CD4-positive, alpha-beta T cell treated with Interleukin-10 for 1 hour (primary cell): Measurements from ENCODE around the gene FAM227A.
"Not testable (repeated sequence)": the region's sequence is repeated elsewhere in the genome, so short reads cannot be mapped to it uniquely, and the experiment has no call there.

Experiments used
- DNase-seq: peaks from one replicate; pipeline ENCODE4 v3.0.0-alpha.2; 2020

Gene FAM227A

DNA sequence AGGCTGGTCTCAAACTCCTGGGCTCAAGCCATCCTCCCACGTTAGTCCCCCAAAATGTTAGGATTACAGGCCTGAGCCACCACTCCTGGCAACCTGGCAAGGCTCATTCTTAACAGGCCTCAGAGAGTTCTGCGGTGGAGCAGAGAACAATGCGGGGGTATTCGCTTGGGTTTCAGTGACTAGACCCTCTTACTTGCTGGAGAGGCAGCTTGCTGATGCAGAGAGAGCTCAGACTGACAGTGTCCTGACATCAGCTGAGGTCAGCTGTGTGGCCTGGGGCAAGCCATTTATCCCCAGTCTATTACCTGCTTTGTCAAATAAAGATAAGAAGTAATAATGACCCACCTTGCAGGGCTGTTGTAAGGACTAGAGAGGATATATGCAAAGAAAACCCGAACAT, 46.0 kb downstream of the FAM227A start:
- no peak for DNase-seq

DNA sequence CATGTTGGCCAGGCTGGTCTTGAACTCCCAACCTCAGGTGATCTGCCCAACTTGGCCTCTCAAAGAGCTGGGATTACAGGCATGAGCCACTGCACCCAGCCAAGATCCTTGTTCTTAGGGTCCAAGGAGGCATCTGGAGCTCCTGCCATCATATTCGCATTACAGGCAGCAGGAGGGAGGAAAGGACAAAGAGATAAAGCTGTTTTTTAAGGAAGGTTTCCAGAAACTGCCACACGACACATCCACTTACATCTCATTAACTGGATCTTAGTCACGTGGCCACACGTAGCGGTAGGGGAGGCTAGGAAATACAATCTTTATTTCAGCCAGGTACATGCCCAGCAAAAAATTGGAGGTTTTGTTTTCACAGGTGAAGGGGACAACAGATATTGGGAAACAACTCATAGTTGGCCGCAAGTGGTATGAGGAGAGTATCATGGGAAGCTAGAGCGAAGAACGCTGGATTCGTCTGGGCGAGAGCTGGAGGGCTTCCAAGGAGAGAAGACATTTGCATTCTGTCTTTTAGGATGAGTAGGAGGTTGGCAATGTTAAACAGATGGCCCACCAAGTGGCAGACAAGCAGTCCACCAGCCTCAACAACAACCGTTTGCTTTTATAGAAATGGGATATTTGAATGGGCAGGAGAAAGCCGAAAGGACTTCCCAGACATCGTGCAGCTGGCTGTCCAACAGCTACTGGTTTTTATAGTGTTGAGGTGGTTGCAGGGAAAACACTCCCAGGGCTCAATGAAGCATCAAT, 47.0 kb downstream of the FAM227A start:
- no peak for DNase-seq

DNA sequence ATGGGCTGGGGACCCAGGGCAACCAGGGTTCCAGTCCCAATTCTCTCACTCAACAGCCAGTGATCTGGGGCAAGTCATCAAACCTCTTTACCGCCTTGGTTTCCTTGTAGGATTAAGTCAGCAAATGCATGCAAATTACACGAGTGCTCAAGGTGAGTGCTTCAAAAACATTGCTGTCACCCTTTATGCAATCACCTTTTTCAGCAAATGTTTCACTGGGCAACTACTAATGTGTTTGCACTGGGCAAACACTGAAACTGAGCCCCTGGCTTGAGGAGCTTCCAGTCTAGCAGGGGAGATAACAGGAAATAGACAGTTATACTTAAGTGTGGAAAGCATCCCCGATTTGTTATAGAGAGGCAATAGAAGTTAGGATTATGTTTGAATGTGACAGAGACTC, 48.5 kb downstream of the FAM227A start:
- no peak for DNase-seq

DNA sequence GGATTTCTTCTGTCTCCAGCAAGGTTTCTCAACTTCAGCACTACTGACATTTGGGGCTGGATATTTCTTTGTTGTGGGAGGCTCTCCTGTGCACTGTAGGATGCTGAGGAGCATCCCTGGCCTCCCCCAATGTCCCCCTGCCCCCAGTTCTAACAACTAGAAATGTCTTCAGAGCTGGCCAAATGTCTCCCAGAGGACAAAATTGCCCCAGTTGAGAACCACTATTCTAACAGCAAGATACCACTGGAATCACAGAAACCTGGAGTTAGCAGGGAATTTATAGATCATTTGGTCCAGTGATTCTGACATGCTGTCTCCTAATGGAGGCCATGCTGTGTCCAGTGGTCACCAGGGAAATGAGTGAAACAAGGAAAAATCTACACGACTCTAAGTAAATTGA, 54.0 kb downstream of the FAM227A start:
- no peak for DNase-seq

DNA sequence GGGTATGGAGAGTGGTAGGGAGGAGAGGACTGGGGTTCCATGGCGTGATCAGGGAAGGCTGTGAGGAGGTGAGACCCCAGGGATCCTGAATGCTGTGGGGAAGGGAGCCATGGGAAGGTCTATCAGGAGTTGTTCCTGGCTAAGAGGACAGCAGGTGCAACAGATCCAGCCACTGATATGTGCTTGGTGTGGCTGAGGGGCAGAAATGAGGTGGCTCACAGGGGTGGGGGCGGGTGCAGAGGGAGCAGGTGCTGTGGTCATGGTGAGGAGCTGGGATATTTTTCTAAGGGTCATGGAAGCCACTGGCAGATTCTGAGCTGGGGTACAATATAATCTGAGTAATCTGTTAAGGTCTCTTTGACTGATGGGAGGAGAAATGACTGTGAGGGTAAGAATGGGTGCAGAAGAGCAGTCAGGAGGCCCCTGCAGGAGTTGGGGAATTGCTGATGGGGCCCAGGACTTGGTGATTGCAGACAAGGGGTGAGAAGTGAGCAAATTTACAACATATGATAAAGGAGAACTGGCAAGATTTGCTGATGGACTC, 54.9 kb downstream of the FAM227A start:
- no peak for DNase-seq

DNA sequence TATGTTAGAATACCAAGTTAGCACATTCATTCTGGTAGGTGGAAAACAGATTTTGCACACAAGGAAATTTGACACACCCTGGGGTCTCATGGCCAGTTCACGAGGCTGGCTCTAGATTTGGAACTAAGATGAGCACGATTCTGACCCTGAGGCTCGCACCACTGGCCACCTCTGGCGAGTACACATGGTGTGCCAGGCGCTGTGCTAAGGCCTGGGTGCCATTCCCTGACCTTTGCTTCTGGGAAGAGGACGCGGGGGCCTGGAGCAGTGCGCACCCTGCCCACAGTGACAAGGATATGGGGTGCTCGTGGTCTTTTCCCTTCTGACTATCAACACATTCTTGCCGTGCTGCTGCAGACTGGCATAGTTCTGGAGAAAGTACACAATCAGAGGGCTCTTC, 56.7 kb downstream of the FAM227A start:
- no peak for DNase-seq

DNA sequence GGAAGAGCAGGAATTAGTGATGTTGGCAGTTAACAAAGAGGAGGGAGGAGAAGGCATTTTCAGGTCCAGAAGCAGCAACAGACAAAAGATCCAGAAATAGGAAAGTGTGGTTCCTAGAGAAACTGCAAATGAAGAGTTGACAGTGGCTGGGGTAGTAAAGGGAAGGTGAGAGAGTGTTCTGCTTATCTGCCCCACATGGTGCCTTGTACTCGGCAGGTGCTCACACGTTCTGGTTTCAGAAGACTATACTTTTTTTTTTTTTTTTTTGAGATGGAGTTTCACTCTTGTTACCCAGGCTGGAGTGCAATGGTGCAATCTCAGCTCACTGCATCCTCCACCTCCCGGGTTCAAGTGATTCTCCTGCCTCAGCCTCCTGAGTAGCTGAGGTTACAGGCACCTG, 73.3 kb downstream of the FAM227A start:
- not testable (repeated sequence) for DNase-seq

DNA sequence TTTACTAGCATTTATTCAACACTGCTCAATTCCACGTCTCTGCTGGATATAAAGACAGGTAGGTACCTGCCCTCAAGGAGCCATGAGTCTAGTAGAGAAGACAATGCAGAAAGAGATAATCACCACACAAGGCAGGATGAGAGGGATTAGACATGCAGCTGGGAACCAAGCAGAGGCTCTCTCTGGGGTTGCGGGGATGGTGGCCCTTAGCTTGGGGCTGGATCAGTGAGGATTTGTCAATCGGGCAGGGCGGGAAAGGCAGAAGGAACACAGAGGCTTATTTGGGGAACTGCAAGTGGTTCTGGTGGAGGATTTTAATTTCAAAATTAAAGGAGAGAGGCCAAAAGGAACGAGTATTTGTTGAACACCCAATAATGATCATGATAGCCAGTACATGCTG, 77.7 kb downstream of the FAM227A start:
- no peak for DNase-seq

DNA sequence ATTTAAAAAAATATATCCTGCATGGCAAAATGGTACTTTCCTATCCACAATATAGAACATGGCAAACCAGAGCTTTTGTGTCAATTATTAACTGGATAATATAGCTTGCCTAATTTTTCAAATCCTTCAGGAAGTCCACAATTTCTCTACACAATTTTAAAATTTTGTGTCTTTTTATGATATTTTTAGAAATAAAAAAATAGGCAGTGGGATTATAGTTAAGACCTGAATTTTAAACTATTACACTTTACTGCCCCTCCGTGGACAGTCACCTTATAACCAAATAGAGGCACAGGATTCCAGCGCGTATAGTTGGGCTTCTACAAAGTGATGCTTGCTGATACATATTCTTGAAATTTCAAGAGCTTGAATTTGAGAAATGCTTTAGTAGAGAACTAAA, 84.1 kb downstream of the FAM227A start:
- DNase-seq, result peak; percentile 62

DNA sequence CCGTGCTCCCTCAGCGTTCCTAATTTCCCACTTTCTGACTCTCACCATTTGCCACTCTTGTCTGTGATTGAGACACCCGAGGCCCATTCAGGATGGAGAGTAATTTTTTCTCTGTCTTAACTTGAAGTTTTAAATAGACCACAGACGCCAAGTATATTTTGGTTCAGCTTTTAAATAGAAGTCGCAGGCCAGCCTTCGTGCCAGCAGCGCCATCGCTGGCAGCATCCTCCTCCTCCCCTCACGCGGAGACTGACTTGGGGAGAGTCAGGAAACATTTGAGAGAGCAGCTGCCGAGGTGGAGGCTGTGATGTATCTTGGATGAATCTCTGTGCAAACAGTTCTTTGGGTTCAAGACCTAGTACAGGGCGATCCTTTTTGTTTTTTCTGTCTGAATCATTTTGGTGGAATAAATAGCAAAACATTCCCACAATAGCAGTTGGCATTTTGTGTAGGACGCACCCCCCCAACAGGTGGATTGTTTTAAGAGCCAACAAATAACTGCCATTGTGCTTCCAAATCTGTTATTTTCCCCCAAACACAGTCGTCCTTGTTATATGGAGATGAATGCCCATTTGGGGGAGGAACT, 85.3 kb downstream of the FAM227A start:
- peak; percentile 38 for DNase-seq

DNA sequence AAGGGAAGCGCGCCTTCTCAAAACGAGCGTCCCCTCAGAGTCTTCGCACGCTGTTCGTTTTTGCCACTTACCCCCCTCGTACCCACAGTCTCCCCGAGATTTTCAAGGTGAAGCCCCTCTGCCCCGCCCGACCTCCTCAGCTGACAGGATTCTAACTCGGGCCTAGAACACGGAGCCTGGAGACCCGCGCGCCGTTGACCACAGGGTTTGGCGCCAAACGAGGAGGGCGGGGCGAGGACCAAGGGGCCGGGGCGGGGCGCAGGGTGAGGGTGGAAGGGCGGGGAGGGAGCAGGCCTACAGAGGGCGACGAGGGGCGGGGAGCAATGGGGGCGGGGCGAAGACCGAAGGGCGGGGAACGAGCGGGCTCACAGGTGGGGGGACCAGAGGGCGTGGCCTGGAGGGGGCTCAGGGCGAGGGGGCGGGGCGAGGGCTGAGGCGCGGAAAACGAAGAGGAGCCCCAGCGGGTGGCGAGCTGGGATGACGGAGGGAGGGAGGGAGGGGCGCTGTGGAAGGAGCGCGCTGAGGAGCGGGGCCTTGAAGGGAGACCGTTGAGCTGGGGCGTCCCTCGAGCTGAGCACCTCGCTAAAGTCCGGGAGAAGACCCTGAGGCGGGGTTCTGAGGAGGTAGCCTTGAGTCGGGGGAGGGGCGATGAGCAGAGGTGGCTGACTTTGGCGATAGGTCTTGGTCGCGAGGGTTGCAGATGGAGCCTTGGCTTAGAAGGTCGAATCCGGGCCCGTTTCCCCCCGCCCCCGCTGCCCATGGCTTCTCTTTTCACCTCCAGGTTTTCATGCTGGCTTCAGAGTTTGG, 86.0 kb downstream of the FAM227A start, which contains the start of gene DMC1:
Gene DMC1 (minus strand): TSS at position 212 of the 807 bp plus-strand sequence. CDS start 1,927 bp downstream, outside the sequence.
- peak; percentile 97 for DNase-seq

DNA sequence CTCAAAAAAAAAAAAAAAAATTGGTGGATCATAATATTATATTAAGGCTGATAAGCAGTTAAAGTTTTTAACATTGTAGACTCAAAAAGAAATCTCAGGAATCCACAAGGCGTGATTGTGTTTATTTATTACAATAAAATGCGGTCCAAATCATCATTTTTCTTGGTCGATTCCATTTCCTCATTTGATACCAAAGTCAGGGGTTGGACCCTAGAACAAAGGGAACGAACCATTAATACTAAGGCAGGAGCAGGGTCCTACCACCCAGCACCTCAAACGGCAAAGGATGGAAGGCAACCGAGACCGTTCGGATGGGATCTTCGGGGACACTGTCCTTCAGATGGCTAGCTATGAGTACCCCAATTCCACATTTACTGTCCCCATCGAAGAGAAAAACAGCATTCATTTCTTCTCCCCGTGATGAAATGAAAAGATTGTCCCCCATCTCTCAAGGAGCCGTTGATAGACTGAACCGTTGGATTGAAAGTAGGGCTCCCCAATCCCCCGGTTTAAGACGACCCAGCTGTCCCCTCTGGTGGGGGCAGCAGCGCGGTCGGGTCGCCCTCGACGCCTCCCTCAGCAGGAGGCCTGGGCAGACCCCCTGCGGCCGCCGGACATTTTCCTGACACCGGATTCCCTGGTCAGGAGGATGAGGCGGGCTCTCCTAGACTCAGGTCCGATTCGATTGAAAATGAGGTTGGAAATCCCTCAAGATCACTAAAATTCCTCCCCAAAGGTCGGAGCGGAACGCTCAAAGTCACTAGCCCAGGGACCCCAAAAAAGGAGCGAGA, 86.8 kb downstream of the FAM227A start:
- DNase-seq, result peak; percentile 4

DNA sequence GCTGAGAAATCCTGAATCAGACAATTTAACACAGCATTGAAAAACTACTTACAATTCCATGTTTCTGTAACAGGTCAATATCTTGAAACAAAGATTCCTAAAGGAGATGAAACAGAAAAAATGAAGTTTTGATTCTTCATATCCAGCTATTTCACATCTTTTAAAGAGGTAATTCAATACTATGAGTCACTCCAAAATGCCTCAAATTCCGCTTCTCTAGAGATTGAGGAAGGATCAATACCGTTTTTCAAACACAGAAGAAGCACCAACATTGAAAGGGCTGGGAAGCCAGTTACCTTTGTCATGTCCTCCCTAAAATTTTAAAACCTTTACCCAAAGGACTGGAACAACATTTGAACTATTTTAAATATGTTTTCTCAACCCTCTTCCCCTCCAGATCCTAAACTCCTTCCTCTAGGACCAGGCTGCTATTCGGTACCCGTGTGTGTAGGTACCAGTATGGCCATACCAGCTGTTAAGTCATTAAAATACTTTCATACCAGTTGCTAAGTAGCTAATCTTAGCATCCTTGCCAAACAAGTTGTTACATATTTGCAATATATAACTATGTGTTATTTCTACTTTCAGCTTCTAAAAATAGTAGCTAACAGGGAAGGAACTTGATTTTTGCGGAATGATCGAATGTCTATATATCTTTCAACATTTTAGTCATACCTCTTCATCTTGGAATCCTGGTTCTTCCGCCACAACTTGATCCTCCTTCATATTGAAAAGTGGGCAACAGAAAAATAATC, 88.5 kb downstream of the FAM227A start:
- no peak for DNase-seq

DNA sequence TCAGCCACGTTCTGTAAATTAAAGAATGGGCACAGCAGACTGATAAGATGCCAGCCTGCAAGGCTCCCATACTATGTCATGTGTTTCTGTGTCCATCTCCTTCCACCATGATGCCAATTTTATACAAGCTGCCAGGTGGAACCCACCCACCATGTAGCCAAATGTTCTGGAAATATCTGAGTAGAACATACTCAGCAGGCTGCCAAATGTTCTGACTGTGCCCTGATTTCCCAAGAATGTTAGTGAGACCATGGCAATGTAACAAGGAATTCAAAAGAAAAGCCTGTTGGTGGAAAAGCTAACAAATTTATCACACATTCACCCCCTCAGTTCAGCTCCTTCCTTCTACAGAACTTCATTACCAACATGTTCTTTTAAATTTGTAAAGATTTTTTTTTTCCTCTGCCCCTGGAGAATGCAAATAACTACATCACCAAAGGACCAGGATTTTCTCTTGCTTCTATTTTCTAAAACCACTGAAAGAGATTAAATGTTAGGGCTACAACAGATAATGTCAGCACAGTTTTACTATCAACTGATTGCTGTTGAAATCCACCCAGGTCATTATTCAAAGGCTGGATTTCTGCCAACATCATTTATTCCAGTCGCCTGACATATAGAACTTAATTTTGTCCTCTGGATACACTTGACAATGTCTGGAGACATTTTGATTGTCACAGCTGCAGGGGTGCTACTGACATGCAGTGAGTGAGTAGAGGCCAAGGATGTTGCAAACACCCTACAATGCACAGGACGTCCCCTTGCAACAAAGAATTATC, 89.3 kb downstream of the FAM227A start:
- DNase-seq, result no peak

DNA sequence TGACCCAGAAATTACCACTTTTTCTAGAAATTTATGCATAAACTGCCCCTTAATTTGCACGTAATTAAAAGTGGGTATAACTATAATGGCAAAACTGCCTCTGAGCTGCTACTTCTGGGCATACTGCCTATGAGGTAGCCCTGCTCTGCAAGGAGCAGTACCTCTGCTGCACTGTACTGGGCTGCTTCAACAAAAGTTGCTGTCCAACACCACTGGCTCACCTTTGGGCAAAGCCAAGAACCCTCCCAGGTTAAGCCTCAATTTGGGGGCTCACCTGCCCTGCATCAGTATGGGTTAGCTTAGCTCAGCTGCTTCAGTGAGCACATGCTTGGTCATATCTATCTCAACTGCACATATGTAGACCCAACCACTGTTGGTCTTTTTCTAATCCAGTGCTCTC, 90.8 kb downstream of the FAM227A start:
- DNase-seq, result no peak

DNA sequence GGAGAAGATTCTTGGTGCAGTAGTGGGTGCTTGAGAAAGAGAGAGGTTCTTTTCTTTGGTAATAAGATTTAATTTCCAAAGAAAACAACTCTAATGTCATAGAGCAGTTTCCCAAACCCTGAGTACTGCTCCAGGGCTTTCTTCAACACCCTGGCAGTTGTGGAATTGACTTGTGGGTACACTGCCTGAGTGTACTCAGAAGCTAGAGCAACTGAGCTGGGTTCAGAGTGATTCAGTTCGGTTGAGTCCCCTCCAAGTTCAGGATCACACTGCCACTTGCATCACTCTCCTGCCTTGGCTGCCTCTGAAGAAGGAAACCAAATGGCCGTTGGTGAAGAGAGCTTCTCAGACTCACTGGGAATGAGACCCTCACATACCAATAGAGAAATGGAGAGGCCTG, 91.5 kb downstream of the FAM227A start:
- no peak for DNase-seq

DNA sequence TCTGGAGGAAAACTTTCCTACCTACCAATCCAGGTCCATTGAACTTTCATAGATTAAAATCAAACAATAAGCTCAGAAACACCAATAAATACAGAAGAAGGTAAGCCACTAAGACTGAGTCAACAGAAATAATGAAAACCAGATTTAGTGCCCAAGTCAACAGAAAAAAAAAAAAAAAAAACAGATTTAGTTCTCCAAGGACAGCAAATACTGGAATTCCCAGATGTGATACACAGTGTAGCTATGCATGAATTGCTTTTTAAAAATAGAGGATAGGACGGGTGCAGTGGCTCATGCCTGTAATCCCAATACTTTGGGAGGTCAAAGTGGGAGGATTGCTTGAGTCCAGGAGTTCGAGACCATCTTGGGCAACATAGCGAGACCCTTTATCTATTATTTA, 101.9 kb downstream of the FAM227A start:
- no peak for DNase-seq

DNA sequence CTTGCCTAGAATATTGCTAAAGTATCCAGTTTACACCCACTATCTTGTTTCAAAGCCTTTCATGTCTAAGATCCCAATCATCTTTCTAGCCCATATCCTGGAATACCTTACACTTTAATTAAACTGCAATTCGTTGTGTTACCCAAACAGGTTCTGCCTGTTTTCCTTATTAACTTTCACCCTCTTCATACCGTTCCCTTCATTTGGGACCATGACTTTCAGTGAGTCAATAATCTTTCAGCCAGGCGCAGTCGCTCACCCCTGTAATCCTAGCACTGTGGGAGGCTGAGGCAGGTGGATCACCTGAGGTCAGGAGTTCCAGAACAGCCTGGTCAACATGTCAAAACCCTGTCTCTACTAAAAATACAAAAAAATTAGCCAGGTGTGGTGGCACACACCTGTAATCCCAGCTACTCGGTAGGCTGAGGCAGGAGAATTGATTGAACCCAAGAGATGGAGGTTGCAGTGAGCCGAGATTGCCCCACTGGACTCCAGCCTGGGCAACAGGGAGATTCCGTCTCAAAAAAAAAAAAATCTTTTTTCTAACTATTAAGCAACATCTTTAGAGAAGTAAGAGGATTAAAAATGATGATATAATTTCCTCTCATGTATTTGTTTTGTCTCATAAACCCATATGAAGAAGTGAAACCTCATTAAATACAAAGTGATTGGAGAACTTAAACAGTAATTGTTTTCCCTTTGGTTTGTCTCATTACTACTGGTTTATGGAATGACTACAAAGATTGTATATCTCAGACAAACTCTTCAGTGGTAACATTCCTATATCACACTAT, 106.9 kb downstream of the FAM227A start:
- no peak for DNase-seq

DNA sequence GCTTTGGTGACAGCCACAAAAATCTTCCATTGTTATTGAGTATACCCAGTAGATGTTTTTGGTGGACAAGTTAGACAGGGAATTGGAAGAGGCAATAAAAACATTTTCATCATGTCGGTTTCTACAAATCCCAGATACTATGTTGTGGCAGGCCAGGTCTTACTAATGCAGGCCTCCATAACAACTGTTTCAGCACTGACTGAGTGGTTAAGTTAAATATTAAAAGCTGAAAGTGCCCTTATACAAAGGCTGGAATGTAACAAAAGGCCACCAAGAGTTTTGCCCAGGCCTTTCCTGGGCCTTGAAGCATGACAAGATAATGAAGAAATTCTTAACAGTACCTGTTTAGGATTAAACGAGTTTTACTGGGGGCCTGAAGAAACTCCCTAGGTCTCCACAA, 115.5 kb downstream of the FAM227A start:
- DNase-seq, result no peak

DNA sequence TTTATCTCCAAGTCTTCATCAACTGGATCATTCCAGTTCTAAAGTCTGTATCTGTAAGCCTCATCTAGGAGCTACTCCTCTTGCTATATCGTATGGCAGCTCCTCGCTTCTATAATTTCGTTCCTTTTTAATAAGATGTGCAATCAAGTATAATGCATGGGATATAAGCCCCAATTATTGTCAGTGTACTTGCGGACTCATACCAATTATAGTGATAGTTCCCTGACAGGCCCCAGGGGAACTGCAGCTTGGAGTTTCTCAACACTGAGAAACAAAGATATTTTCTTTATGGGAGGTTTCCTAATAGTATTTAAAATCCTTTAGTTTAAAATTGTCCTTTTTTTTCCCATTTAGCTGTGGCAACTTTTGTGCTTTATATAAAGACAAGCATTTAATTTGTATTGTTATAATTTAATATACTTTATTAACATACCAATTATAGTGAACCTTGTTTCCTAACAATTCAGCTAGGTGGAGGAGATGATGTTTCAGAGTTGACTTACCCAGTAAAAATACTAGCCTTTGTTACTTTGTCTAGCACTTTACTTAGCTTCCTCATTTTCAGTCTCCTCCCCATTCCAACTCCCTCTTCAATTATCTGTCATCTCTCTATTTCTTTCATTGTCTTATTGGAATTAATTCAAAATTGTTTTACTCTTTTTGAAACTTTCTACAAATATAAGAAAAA, 124.8 kb downstream of the FAM227A start:
- no peak for DNase-seq
